Caco-2 (cell line): ENCODE results near the gene SLCO4A1. TPM values are rescaled to one million over a fixed set of nuclear protein-coding genes. Genes with fewer than 3 reads are reported as not detected.

Experiments used
- BruUV-seq: library from RNA; stranded (reverse); fragments of 400-500 nt; replicated peaks from 2 replicates; lab custom pipeline; 2021; lab: Mats Ljungman, UMichigan
- CTCF ChIA-PET: fragments of 300-600 bp; sonication (Branson Sonifier 250); formaldehyde crosslinking; loops from one replicate; lab custom pipeline; 2022; ENCODE audit warnings: antibody characterized with exemption; lab: Charles Lee
- POLR2A ChIA-PET: fragments of 300-600 bp; sonication (Branson Sonifier 250); formaldehyde crosslinking; loops from one replicate; lab custom pipeline; 2022; ENCODE audit warnings: antibody characterized with exemption; lab: Charles Lee
- DNase-seq, 2 experiments: peaks; one replicate each; pipeline versions ENCODE4 v3.0.0 to v3.0.0-alpha.2; 2020 to 2022
- H3K27me3 ChIP-seq: replicated peaks from 2 replicates; pipeline ENCODE4 v1.6.0; 2011; ENCODE audit warnings: low read length; ENCODE audit not compliant: control insufficient read depth, insufficient read depth
- H3K36me3 ChIP-seq: 2 replicates; pipeline ENCODE4 v1.5.1; 2011; ENCODE audit warnings: low read length; ENCODE audit not compliant: control insufficient read depth, insufficient read depth
- H3K4me1 ChIP-seq: fragments of 250-450 bp; sonication (Bioruptor Pico); 2 replicates; pipeline ENCODE4 v1.5.1; 2020; ENCODE audit warnings: mild to moderate bottlenecking
- H3K4me3 ChIP-seq: 2 replicates; pipeline ENCODE4 v1.5.1; 2011; ENCODE audit warnings: low read depth, mild to moderate bottlenecking, control low read depth, low read length
- H3K9me3 ChIP-seq: fragments of 250-450 bp; sonication (Bioruptor Pico); 2 replicates; pipeline ENCODE4 v1.5.1; 2020; ENCODE audit warnings: mild to moderate bottlenecking, moderate library complexity
- H3K27ac Mint-ChIP-seq: one replicate; pipeline ENCODE4 v1.8.0; 2022; ENCODE audit warnings: mixed read lengths; ENCODE audit not compliant: unreplicated experiment
- H3K27me3 Mint-ChIP-seq: one replicate; pipeline ENCODE4 v1.8.0; 2022; ENCODE audit warnings: mixed read lengths; ENCODE audit not compliant: insufficient read depth, unreplicated experiment
- H3K36me3 Mint-ChIP-seq: one replicate; pipeline ENCODE4 v1.8.0; 2022; ENCODE audit warnings: mild to moderate bottlenecking, mixed read lengths; ENCODE audit not compliant: insufficient read depth, unreplicated experiment
- H3K4me1 Mint-ChIP-seq: one replicate; pipeline ENCODE4 v1.8.0; 2022; ENCODE audit warnings: low read depth, mixed read lengths; ENCODE audit not compliant: unreplicated experiment
- H3K4me3 Mint-ChIP-seq: one replicate; pipeline ENCODE4 v1.8.0; 2022; ENCODE audit warnings: mild to moderate bottlenecking, moderate library complexity, mixed read lengths; ENCODE audit not compliant: unreplicated experiment
- H3K9me3 Mint-ChIP-seq: one replicate; pipeline ENCODE4 v1.8.0; 2022; ENCODE audit warnings: mixed read lengths; ENCODE audit not compliant: unreplicated experiment
- intact Hi-C: fragments of 100-400 bp; cut with micrococcal nuclease; formaldehyde crosslinking; loops from one replicate; pipeline ENCODE4 v1.10.0; 2022; ENCODE audit not compliant: unreplicated experiment
- total RNA-seq: library from RNA; stranded (reverse); gene quantifications from 2 replicates; pipeline ENCODE4 v1.2.3, GENCODE V29; 2022
- TF ChIP-seq, protein P1 (sequence below), 2 experiments: fragments of 200-600 bp in 1 of 2; IDR thresholded peaks; 1 replicate in 1 of 2; 2 replicates in 1 of 2; pipeline versions ENCODE4 v1.5.1 to v1.8.0; 2011 to 2022; ENCODE audit warnings: antibody characterized with exemption in 1 of 2, control low read depth in 1 of 2, inconsistent platforms in 1 of 2, low read depth in 1 of 2, low read length in 1 of 2, mild to moderate bottlenecking in 1 of 2, moderate library complexity in 1 of 2; ENCODE audit not compliant: insufficient read depth in 1 of 2, severe bottlenecking in 1 of 2, unreplicated experiment in 1 of 2

SLCO4A1 gene
- total RNA-seq, 1 experiment from 2014 or later: 18.7 TPM

DNA sequence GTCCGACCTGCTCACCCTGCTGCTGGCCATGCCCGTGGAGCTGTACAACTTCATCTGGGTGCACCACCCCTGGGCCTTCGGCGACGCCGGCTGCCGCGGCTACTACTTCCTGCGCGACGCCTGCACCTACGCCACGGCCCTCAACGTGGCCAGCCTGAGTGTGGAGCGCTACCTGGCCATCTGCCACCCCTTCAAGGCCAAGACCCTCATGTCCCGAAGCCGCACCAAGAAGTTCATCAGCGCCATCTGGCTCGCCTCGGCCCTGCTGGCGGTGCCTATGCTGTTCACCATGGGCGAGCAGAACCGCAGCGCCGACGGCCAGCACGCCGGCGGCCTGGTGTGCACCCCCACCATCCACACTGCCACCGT, 67.2 kb downstream of the SLCO4A1 start:
- H3K9me3 Mint-ChIP-seq: no peaks in the 10 kb centered on the region
- H3K27me3 Mint-ChIP-seq: peaks cover 39% of the 10 kb centered on the region
- no TSS peak for BruUV-seq
- POLR2A ChIA-PET: no interaction called here
- CTCF ChIA-PET: interaction anchor here (0.6 kb wide), 1 partner anchor 210 kb away, joined by 3 read pairs; no protein-coding TSS in a partner anchor
- no peak for DNase-seq
- Histone ChIP-seq H3K4me3 (no peak overlapping the region), H3K36me3 (no peaks in the 10 kb centered on the region), H3K27me3 (peaks cover 4% of the 10 kb centered on the region), H3K9me3 (no peaks in the 10 kb centered on the region), H3K4me1 (0 out of 2 replicates have a peak, but pooled peaks cover 2% of the 10 kb centered on the region)
- no peaks in the 10 kb centered on the region for H3K36me3 Mint-ChIP-seq
- TF ChIP-seq, protein P1, sequence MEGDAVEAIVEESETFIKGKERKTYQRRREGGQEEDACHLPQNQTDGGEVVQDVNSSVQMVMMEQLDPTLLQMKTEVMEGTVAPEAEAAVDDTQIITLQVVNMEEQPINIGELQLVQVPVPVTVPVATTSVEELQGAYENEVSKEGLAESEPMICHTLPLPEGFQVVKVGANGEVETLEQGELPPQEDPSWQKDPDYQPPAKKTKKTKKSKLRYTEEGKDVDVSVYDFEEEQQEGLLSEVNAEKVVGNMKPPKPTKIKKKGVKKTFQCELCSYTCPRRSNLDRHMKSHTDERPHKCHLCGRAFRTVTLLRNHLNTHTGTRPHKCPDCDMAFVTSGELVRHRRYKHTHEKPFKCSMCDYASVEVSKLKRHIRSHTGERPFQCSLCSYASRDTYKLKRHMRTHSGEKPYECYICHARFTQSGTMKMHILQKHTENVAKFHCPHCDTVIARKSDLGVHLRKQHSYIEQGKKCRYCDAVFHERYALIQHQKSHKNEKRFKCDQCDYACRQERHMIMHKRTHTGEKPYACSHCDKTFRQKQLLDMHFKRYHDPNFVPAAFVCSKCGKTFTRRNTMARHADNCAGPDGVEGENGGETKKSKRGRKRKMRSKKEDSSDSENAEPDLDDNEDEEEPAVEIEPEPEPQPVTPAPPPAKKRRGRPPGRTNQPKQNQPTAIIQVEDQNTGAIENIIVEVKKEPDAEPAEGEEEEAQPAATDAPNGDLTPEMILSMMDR (IDR thresholded peaks at IDR 0.05; ENCODE audit: insufficient read depth in 1 of 2, low read depth in 1 of 2, low read length in 1 of 2, severe bottlenecking in 1 of 2, unreplicated experiment in 1 of 2): no peak
- intact Hi-C loops: no loop called here
- H3K4me1 Mint-ChIP-seq: no peaks in the 10 kb centered on the region
- no peak overlapping the region for H3K4me3 Mint-ChIP-seq
- no peak overlapping the region for H3K27ac Mint-ChIP-seq

DNA sequence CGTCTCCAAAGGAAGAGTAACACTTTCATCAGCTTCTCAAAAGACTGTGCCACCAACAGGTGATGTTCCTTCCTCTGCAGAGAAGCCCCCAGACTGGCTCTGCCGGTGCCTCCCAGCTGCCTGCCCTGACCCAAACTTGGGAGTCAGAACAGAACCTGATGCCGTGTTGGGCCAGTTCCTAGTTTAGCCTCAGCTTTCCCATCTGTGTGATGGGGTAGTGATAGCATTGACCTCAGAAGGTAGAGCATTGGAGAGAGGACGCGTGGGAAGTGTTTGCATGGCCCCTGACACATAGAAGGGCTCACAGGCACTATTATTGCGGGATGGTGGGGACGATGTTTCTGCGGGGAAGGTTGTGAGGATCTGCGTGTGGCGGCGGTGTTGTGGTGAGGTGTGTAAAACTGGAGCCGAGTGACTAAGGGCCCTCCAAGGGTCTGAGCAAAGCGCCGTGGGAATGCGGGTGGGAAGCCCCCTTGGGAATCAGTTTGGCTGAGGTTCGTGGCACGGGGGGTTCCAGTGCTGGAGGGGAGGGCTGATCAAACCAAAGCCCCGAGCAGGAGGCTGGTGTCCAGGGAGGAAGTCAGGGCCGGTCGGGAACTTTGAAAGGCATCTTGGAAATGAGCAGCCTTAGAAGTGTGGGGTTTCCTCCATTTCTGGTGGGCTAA, 68.0 kb downstream of the SLCO4A1 start:
- H3K4me3 Mint-ChIP-seq: no peak overlapping the region
- no peaks in the 10 kb centered on the region for H3K36me3 Mint-ChIP-seq
- BruUV-seq: no TSS peak
- no peaks in the 10 kb centered on the region for H3K4me1 Mint-ChIP-seq
- no peaks in the 10 kb centered on the region for H3K9me3 Mint-ChIP-seq
- DNase-seq: no peak
- H3K27me3 Mint-ChIP-seq: peaks cover 33% of the 10 kb centered on the region
- CTCF ChIA-PET: no interaction called here
- POLR2A ChIA-PET: no interaction called here
- Histone ChIP-seq H3K4me1 (no peaks in the 10 kb centered on the region), H3K27me3 (peaks cover 4% of the 10 kb centered on the region), H3K4me3 (no peak overlapping the region), H3K9me3 (no peaks in the 10 kb centered on the region), H3K36me3 (no peaks in the 10 kb centered on the region)
- TF ChIP-seq, protein P1 (IDR thresholded peaks at IDR 0.05; ENCODE audit: insufficient read depth in 1 of 2, low read depth in 1 of 2, low read length in 1 of 2, severe bottlenecking in 1 of 2, unreplicated experiment in 1 of 2): no peak
- intact Hi-C loops: no loop called here
- no peak overlapping the region for H3K27ac Mint-ChIP-seq

DNA sequence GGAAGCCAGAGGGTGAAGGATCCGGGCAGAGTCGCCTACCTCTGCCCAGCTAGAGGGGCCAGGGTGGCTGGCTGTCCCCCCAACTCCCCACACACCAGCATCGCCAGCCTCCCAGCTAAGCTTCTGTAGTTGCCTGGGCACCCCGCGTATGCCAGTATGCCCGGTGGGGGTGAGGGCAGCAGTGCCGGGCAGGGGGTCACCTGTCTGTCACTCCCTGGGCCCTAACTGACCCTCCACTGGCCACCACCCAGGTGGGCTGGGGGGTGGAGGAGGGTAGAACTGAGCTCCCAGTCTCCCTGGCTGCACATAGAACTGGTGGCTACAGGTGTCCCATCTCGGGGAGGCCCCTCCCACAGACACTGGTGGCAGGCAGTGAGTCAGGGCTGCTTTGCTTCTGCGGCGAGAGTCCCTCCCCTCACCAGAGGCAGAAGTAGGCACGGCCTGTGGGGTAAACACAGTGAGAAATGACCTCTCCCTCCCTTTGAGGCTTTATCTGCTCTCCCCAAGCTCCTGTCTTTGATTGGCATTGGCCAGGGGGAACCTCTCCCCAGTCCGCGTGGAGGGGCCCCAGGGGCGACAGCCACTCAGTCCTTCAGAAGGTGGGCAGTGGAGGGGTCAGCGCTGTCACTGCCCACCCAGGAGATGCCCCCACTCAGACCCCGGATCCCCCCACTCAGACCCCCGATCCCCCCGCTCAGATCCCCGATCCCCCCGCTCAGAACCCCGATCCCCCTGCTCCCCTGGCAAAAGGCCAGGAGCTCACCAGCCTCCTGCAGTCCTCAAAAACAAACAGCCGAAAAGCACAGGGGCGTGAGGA, 68.8 kb downstream of the SLCO4A1 start:
- CTCF ChIA-PET: interaction anchor here (0.6 kb wide), 2 partner anchors 18 to 116 kb away, joined by 3 read pairs; no protein-coding TSS in a partner anchor
- H3K4me1 ChIP-seq: no peaks in the 10 kb centered on the region
- no peak overlapping the region for H3K4me3 Mint-ChIP-seq

More for the DNA sequence above, 68.8 kb downstream of the SLCO4A1 start:
- TF ChIP-seq, protein P1 (IDR thresholded peaks at IDR 0.05; ENCODE audit: insufficient read depth in 1 of 2, low read depth in 1 of 2, low read length in 1 of 2, severe bottlenecking in 1 of 2, unreplicated experiment in 1 of 2): no peak
- intact Hi-C loops: no loop called here
- POLR2A ChIA-PET: no interaction called here
- Mint-ChIP-seq H3K27ac (no peak overlapping the region), H3K4me1 (no peaks in the 10 kb centered on the region), H3K36me3 (no peaks in the 10 kb centered on the region), H3K27me3 (peaks cover 34% of the 10 kb centered on the region), H3K9me3 (no peaks in the 10 kb centered on the region)
- no peaks in the 10 kb centered on the region for H3K9me3 ChIP-seq
- H3K27me3 ChIP-seq: peaks cover 4% of the 10 kb centered on the region
- H3K36me3 ChIP-seq: no peaks in the 10 kb centered on the region
- no peak overlapping the region for H3K4me3 ChIP-seq
- DNase-seq: no peak
- no TSS peak for BruUV-seq
